Glutamatergic neuron (in vitro differentiated cells): ENCODE results near the gene CCN2. TPM values are rescaled to one million over a fixed set of nuclear protein-coding genes. Genes with fewer than 3 reads are reported as not detected.
"Not testable (repeated sequence)": the region's sequence is repeated elsewhere in the genome, so short reads cannot be mapped to it uniquely, and the experiment has no call there.

Experiments used
- DNase-seq: peaks from one replicate; pipeline ENCODE4 v3.0.0; 2022
- H3K27ac Mint-ChIP-seq: one replicate; pipeline ENCODE4 v1.8.0; 2020; ENCODE audit warnings: mild to moderate bottlenecking, mixed read lengths, inconsistent platforms; ENCODE audit not compliant: unreplicated experiment
- H3K27me3 Mint-ChIP-seq: one replicate; pipeline ENCODE4 v1.8.0; 2020; ENCODE audit warnings: mild to moderate bottlenecking, moderate library complexity, mixed read lengths, inconsistent platforms; ENCODE audit not compliant: unreplicated experiment
- H3K36me3 Mint-ChIP-seq: one replicate; pipeline ENCODE4 v1.8.0; 2020; ENCODE audit warnings: mild to moderate bottlenecking, mixed read lengths, inconsistent platforms; ENCODE audit not compliant: unreplicated experiment
- H3K4me1 Mint-ChIP-seq: one replicate; pipeline ENCODE4 v1.8.0; 2020; ENCODE audit warnings: mild to moderate bottlenecking, low read depth, mixed read lengths, inconsistent platforms; ENCODE audit not compliant: unreplicated experiment
- H3K4me3 Mint-ChIP-seq: one replicate; pipeline ENCODE4 v1.8.0; 2020; ENCODE audit warnings: mild to moderate bottlenecking, mixed read lengths, inconsistent platforms; ENCODE audit not compliant: unreplicated experiment
- H3K9me3 Mint-ChIP-seq: one replicate; pipeline ENCODE4 v1.8.0; 2020; ENCODE audit warnings: mild to moderate bottlenecking, moderate library complexity, mixed read lengths, inconsistent platforms; ENCODE audit not compliant: unreplicated experiment
- total RNA-seq: library from RNA; stranded (reverse); fragmentation: NEBNext Ultra II Directional; extraction: Animal tissue kit (Norgen Biotek cat#: 25700); gene quantifications from one replicate; pipeline ENCODE4 v1.2.1, GENCODE V29; 2021; ENCODE audit not compliant: unreplicated experiment
- TF ChIP-seq, protein P1 (sequence below): fragments of 200-600 bp; sonication (generic); IDR thresholded peaks from one replicate; pipeline ENCODE4 v1.5.0; 2021; ENCODE audit not compliant: partially characterized antibody, unreplicated experiment

The CCN2 gene
- total RNA-seq, 1 donor from 2014 or later = 1.2 TPM

DNA sequence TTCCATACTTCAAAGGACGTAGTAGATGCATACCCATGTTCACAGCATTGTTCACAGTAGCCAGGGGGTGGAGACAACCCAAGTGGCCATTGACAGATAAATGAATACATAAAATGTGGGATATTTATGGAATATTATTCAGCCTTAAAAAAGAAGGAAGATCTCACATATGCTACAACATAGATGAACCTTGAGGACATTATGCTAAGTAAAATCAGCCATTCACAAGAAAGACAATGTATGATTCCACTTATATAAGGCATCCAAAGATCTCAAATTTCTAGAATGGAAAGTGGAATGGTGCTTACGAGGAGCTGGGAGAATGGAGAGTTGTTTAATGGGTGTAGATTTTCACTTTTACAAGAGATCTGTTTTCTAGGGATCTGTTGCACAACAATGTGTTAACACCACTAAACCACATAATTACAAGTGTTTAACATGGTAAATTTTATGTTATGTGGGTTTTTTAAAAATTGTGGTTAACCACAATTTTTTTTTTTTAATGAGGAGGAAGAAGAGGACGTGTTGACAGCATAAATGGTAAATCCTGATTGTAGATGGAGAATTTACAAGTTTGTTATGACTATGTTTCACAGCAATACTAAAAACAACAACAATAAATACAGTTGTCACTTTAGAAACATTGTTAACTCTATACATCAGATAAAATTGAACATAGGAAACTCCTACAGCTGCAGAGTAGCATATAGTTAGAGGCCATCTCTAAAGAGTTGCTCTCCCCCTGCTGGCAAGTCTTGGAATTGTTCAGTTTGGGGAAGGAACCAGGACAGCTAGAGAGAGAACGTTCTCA, 41.6 kb downstream of the CCN2 start:
- no peaks in the 10 kb centered on the region for H3K27me3 Mint-ChIP-seq
- H3K4me3 Mint-ChIP-seq = no peak overlapping the region
- TF ChIP-seq, protein P1, sequence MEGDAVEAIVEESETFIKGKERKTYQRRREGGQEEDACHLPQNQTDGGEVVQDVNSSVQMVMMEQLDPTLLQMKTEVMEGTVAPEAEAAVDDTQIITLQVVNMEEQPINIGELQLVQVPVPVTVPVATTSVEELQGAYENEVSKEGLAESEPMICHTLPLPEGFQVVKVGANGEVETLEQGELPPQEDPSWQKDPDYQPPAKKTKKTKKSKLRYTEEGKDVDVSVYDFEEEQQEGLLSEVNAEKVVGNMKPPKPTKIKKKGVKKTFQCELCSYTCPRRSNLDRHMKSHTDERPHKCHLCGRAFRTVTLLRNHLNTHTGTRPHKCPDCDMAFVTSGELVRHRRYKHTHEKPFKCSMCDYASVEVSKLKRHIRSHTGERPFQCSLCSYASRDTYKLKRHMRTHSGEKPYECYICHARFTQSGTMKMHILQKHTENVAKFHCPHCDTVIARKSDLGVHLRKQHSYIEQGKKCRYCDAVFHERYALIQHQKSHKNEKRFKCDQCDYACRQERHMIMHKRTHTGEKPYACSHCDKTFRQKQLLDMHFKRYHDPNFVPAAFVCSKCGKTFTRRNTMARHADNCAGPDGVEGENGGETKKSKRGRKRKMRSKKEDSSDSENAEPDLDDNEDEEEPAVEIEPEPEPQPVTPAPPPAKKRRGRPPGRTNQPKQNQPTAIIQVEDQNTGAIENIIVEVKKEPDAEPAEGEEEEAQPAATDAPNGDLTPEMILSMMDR = peak; percentile 94
- no peaks in the 10 kb centered on the region for H3K9me3 Mint-ChIP-seq
- peak; percentile 83 for DNase-seq
- H3K36me3 Mint-ChIP-seq = no peaks in the 10 kb centered on the region
- no peak overlapping the region for H3K27ac Mint-ChIP-seq
- H3K4me1 Mint-ChIP-seq = no peaks in the 10 kb centered on the region

DNA sequence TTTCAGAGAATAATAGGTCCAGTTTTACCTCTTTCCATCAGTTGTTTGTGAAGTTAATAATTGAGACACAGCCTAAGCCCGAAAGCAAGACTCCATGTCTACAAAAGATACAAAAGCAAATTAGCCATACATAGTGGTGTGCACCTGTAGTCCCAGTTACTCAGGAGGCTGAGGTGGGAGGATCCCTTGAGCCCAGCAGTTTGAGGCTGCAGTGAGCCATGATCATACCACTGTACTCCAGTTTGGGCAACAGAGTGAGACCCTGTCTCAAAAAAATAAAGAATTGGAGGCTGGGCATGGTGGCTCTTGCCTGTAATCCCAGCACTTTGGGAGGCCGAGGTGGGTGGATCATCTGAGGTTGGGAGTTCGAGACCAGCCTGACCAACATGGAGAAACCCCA, 42.4 kb downstream of the CCN2 start:
- H3K36me3 Mint-ChIP-seq, H3K27ac Mint-ChIP-seq, DNase-seq, H3K4me1 Mint-ChIP-seq, H3K4me3 Mint-ChIP-seq, H3K9me3 Mint-ChIP-seq, H3K27me3 Mint-ChIP-seq: not testable (repeated sequence)

DNA sequence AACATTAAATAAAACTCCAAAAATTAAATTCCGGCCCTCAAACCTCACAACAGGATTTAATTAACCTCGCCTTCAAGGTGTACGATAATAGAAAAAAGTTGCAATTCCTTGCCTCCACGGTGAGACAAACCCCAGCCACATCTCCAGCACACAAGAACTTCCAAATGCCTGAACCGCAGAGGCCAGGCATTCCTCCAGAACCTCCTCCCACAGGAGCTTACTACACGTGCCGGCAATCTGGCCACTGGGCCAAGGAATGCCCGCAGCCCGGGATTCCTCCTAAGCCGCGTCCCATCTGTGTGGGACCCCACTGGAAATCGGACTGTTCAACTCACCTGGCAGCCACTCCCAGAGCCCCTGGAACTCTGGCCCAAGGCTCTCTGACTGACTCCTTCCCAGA, 47.4 kb downstream of the CCN2 start:
- H3K27ac Mint-ChIP-seq = not testable (repeated sequence)

DNA sequence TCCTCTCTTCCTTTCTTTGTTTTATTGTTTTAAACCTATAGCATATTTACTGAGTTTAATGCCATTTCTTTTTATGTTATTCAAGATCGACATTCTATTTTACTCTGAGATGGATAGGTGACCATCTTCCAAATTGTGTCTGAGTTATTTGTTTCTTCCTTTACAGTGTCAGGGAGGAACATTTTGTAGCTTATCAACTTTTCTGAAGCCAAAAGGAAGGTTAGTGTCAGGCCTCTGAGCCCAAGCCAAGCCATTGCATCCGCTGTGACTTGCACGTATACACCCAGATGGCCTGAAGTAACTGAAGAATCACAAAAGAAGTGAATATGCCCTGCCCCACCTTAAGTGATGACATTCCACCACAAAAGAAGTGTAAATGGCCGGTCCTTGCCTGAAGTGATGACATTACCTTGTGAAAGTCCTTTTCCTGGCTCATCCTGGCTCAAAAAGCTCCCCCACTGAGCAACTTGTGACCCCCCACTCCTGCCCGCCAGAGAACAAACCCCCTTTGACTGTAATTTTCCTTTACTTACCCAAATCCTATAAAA, 49.8 kb downstream of the CCN2 start:
- H3K4me1 Mint-ChIP-seq, DNase-seq, H3K9me3 Mint-ChIP-seq, H3K4me3 Mint-ChIP-seq, H3K27me3 Mint-ChIP-seq, H3K36me3 Mint-ChIP-seq, H3K27ac Mint-ChIP-seq: not testable (repeated sequence)

More for the DNA sequence above, 47.4 kb downstream of the CCN2 start:
- H3K9me3 Mint-ChIP-seq, H3K4me3 Mint-ChIP-seq, DNase-seq, H3K27me3 Mint-ChIP-seq, H3K4me1 Mint-ChIP-seq, H3K36me3 Mint-ChIP-seq: not testable (repeated sequence)

DNA sequence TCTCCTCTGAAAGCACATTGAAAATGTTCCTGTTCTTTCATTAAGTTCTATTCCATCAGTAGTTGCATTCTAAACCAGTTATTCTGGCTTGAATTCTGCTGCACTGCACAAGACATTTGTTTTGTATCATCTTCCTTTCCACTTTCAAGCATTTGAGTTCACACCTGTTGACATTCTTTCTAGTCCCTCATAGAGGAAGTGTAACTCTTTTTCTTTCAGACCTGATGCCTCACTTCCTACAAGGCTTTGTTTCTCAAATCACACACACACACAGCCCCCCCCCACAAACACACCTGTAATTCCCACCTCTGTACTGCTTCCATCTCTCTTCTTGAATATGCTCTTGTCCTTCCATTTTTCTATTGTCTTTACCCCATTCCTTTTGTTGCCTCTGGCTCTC, 50.9 kb downstream of the CCN2 start:
- Mint-ChIP-seq H3K36me3 (no peaks in the 10 kb centered on the region), H3K27ac (no peak overlapping the region), H3K27me3 (peaks cover 4% of the 10 kb centered on the region), H3K4me1 (no peaks in the 10 kb centered on the region), H3K9me3 (peaks cover 4% of the 10 kb centered on the region), H3K4me3 (no peak overlapping the region)
- DNase-seq = no peak
- TF ChIP-seq, protein P1 = no peak

DNA sequence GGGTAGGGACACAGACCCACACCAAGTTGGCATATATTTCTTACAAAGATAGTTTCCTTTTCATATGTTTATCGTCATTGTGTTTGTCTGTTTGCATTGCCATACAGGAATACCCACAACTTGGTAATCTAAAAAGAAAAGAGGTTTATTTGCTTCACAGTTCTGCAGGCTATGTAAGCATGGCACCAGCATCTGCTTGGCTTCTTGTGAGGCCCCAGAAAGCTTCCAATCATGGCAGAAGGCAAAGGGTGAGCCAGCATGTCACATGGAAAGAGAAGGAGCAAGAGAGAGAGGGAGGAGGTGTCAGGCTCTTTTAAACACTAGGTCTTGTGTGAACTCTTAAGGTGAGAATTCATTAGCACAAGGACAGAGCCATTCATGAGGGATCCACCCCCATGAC, 52.5 kb downstream of the CCN2 start:
- no peaks in the 10 kb centered on the region for H3K4me1 Mint-ChIP-seq
- no peak overlapping the region for H3K4me3 Mint-ChIP-seq
- no peaks in the 10 kb centered on the region for H3K36me3 Mint-ChIP-seq
- TF ChIP-seq, protein P1 = no peak
- peaks cover 4% of the 10 kb centered on the region for H3K9me3 Mint-ChIP-seq
- no peak overlapping the region for H3K27ac Mint-ChIP-seq
- peaks cover 4% of the 10 kb centered on the region for H3K27me3 Mint-ChIP-seq
- no peak for DNase-seq

Other genes with a start within 250 kb of the CCN2 start
- not detected for gene OR2A4, start 250.0 kb downstream of the CCN2 start, total RNA-seq
- gene CTAGE9, start 240.4 kb downstream of the CCN2 start, total RNA-seq = not detected
- 2.4 TPM for gene ENPP1, start 143.4 kb downstream of the CCN2 start, total RNA-seq